ENCODE results near the gene SECISBP2.
A peak's percentile ranks its signal among the peaks of the same experiment; 100 is the strongest.

SECISBP2 gene

DNA sequence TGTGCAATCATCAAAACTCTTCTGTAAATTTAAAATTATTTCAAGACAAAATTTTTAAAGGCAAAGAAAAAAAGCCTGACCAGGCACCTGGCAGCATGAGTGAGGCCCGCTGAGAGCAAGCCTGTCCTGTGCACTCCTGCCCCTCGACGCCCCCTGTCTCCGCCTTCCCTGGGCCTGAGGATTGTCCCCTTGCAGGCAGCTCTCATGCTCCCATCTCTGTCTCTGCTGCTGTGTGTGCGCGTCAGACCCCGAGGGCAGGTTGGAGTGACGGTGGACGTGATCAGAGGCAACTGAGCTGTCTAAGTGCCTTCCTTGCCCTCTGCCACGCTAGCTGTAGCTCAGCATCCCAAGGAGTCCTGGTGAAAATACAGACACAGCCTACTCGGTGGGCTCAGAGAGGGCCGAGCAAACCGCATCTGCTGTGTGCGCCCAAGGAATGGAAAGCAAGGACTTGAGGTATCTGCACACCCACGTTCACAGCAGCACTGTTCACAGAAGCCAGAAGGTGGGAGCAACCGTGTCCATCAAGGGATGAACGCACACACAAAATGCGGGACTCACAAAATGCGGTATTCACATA is 65.5 kb downstream of the SECISBP2 start:
- DNase-seq (ENCODE audit: low read depth) = no peak
- TF ChIP-seq, protein P1, sequence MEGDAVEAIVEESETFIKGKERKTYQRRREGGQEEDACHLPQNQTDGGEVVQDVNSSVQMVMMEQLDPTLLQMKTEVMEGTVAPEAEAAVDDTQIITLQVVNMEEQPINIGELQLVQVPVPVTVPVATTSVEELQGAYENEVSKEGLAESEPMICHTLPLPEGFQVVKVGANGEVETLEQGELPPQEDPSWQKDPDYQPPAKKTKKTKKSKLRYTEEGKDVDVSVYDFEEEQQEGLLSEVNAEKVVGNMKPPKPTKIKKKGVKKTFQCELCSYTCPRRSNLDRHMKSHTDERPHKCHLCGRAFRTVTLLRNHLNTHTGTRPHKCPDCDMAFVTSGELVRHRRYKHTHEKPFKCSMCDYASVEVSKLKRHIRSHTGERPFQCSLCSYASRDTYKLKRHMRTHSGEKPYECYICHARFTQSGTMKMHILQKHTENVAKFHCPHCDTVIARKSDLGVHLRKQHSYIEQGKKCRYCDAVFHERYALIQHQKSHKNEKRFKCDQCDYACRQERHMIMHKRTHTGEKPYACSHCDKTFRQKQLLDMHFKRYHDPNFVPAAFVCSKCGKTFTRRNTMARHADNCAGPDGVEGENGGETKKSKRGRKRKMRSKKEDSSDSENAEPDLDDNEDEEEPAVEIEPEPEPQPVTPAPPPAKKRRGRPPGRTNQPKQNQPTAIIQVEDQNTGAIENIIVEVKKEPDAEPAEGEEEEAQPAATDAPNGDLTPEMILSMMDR (IDR thresholded peaks at IDR 0.05; ENCODE audit: control insufficient read depth, insufficient read depth, low read depth, low read length, missing control alignments) = no peak
- H3K4me3 ChIP-seq (ENCODE audit: control insufficient read depth, low read depth, low read length) = no peak overlapping the region

DNA sequence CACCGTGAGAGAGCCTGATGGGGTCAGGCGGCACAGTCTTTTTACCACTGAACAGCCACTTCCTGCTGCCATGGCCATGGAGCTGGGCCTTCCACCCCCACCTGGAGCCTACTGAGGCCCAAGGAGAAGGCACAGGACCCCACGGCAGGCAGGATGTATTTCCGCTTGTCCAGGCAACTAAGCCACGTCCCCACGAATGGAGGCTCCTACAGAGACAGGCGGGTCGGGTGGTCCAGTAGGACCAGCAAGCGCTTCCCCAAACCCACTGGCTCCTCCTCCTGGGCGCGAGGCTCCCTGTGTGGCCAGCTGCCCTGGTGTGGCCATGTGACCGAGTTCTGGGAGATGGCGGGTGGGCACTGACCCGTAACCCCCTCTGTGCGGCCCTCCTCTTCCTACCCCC is 66.5 kb downstream of the SECISBP2 start:
- TF ChIP-seq, protein P1 (IDR thresholded peaks at IDR 0.05; ENCODE audit: control insufficient read depth, insufficient read depth, low read depth, low read length, missing control alignments) = no peak
- no peak for DNase-seq (ENCODE audit: low read depth)
- H3K4me3 ChIP-seq (ENCODE audit: control insufficient read depth, low read depth, low read length) = no peak overlapping the region

DNA sequence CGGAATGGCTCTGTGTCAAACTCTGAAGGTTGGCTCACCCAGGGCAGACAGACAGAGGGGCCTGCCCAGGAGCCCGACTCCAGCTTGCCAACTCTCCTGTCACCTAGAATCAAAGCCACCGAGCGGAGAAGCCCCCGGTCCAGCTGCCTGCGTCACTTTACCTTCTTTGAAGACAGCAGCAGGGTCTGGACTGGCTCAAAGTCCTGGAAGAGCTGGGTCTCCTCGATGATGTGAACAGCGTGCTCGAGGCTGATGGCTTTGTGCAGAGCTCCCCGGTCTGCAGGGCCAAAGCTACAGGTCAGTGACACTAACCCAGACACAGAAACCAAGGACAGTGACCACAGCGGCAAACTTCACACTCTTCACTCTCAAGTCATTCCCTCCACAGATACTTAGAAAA is 67.9 kb downstream of the SECISBP2 start:
- DNase-seq (ENCODE audit: low read depth) = no peak
- H3K4me3 ChIP-seq (ENCODE audit: control insufficient read depth, low read depth, low read length) = no peak overlapping the region
- TF ChIP-seq, protein P1 (IDR thresholded peaks at IDR 0.05; ENCODE audit: control insufficient read depth, insufficient read depth, low read depth, low read length, missing control alignments) = no peak

DNA sequence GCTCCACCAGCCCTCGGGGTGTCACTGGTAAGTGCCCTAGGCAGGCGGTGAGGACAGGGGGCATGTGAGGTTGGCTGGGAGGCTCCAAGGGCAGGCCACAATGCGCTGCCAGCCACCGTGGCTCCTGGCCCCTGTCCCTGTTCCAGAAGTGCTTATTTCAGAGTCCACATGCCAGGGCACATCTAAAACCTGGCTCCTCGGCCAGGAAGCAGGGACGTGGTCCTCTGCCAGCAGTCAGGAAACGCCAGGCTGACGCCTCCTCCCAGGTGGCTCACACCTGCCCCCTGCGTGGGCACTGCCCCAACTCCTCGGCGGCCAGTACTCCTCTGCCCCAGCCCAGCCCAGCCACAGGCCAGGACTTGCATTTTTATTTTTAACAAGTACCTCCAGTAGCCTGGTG is 68.5 kb downstream of the SECISBP2 start:
- no peak for DNase-seq (ENCODE audit: low read depth)
- no peak overlapping the region for H3K4me3 ChIP-seq (ENCODE audit: control insufficient read depth, low read depth, low read length)
- TF ChIP-seq, protein P1 (IDR thresholded peaks at IDR 0.05; ENCODE audit: control insufficient read depth, insufficient read depth, low read depth, low read length, missing control alignments) = no peak

DNA sequence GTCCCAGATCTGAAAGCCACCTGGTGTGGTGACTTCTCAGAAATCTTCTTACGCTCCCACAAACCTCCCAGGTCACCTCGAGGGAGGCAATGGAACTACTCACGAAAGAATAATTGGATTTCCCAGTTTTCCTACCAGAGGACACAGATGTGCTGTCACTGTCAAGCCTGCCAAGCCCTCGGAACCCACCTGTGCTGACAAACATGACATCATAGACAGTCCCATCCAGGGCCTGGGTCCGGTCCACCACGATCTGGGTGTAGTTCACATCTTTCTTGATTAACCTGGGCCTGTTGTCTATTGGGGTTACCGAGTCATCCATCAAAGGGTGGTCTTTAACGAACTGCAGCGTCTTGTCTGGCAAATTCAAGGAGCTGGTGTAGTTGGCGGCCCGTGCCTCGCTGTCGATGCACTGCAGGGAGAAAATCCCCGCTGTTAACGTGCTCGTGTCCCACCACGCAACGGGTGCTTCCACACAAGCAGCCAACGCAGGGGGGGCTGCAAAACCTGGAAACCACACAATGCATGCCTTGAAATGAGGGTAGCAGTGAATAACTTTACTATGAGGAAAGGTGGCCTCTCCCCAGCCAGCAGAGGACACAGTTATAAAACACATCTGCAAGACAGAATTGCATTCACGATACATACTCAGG is 69.0 kb downstream of the SECISBP2 start:
- H3K4me3 ChIP-seq (ENCODE audit: control insufficient read depth, low read depth, low read length) = no peak overlapping the region
- TF ChIP-seq, protein P1 (IDR thresholded peaks at IDR 0.05; ENCODE audit: control insufficient read depth, insufficient read depth, low read depth, low read length, missing control alignments) = no peak
- no peak for DNase-seq (ENCODE audit: low read depth)

DNA sequence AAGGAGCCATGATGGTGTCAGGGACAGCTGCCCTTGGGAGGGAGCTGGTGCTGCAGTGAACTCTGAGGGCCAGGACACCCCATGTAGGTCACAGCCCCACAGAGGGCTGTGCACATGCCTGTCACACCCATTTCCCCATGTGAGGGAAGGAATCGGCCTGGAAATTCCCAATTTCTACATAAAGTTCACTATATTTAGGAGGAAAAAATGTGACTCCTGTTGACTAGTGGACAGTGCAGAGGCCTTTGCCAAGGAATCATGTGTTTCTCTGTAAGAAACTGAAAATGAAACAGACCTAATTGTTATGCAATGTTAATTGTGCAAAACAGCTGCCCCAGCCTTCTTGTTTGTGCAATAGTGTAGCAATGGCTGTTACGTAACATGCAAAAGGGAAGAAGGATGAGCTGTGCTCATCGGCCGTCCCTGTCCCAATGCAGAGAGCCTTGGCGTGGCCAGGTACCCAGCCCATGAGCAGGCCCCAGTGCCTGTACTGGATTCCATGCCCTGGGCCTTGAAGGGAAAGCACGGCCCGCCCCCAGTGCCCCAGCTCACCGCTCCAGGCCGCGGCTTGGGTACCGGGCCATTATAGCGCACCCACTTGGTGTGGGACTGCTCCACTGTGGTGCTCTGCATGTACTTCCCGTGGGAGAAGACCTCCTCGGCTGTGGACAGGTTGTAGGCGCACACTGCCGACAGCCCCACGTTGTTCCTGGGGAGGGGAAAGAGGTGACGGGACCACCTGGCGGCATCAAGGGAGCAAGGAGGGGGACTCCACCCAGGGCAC is 70.0 kb downstream of the SECISBP2 start:
- DNase-seq (ENCODE audit: low read depth) = peak; percentile 84
- TF ChIP-seq, protein P1 (IDR thresholded peaks at IDR 0.05; ENCODE audit: control insufficient read depth, insufficient read depth, low read depth, low read length, missing control alignments) = no peak
- no peak overlapping the region for H3K4me3 ChIP-seq (ENCODE audit: control insufficient read depth, low read depth, low read length)

Data from AG09309 (cell line).